NCI-H2081 (cell line): ENCODE measurements around the gene HTR3A.
"Not testable (repeated sequence)": the region's sequence is repeated elsewhere in the genome, so short reads cannot be mapped to it uniquely, and the experiment has no call there.

Experiments
- DNase-seq, 2 experiments: peaks; one replicate each; lab custom pipeline; 2025; lab: John Stamatoyannopoulos, UW

HTR3A gene

DNA sequence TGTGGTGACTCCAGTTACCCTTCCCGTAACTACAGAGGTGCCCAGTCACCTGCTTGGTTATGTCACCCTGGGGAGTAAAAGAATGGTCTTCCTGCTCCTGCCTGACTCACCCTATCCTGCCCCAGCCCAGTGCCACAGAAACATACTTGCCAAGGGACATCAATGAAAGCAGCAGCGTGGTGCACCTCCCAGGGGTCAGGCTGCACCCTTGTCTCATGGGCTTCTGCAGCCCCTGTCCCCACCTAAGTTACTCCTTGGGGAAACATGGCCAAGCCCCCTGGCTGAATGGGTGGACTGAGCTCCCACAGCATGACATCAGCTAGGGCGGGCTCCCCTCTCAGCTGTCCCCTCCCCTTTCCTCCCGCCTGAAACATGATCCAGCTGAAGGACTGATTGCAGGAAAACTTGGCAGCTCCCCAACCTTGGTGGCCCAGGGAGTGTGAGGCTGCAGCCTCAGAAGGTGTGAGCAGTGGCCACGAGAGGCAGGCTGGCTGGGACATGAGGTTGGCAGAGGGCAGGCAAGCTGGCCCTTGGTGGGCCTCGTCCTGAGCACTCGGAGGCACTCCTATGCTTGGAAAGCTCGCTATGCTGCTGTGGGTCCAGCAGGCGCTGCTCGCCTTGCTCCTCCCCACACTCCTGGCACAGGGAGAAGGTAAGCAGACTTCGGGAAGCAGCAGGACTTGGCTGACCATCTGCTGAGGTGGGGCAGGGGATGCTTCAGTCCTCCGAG is at the start of gene HTR3A:
Gene HTR3A (plus strand): TSS at position 368 of the 730 bp plus-strand sequence. CDS start 218 bp downstream, at position 586.
- peak; percentile 75 to 86 for DNase-seq

DNA sequence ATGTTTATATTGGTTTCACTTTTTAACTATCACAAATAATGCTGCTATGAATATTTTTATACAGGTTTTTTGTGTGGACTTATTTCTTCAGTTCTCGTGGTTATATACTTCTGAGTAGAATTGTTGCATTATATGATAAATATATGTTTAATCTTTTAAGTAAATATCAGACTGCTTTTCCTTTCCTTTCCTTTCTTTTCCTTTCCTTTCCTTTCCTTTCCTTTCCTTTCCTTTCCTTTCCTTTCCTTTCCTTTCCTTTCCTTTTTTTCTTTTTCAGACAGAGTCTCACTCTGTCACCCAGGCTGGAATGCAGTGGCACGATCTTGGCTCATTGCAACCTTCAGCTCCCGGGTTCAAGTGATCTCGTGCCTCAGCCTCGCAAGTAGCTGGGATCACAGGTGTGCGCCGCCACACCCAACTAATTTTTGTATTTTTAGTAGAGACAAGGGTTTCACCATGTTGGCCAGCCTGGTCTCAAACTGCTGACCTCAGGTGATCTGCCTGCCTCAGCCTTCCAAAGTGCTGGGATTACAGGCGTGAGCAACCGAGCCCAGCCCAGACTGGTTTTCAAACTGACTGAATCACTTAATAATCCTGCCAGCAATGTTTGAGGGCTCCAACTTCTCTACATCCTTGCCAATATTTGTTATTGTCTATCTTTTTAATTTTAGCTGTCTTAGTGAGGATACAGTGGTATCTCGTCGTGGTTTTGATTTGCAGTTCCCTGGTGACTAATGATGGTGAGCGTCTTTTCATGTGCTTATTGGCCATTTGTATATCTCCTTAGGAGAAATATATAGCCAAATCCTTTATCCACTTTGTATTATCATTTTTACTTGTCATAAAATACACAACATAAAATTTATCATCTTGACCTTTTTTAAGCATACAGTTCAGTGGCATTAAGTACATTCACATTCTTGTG is 48.4 kb upstream of the HTR3A start:
- no peak for DNase-seq

GRCh38 chr11:113928311-113928710 is 46.6 kb upstream of the HTR3A start:
- no peak for DNase-seq

- no peak for DNase-seq
These were observed 42.1 kb upstream of the HTR3A start for GRCh38 chr11:113932788-113933187.

DNA sequence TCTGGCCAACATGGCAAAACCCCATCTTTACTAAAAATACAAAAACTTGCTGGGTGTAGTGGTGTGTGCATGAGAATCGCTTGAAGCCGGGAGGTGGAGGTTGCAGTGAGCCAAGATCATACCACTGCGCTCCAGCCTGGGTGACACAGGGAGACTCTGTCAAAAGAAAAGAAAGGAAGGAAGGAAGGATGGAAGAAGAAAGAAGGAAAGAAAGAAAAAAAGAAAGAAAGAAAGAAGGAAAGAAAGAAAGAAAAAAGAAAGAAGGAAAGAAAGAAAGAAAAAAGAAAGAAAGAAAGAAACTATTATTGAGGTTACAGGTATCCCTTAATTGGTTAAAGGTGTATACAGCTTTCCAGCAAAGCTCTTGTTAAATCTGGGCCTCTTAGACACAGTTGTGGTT is 40.7 kb upstream of the HTR3A start:
- DNase-seq: not testable (repeated sequence)

- DNase-seq: no peak
These were observed 40.1 kb upstream of the HTR3A start for GRCh38 chr11:113934761-113935160.

DNA sequence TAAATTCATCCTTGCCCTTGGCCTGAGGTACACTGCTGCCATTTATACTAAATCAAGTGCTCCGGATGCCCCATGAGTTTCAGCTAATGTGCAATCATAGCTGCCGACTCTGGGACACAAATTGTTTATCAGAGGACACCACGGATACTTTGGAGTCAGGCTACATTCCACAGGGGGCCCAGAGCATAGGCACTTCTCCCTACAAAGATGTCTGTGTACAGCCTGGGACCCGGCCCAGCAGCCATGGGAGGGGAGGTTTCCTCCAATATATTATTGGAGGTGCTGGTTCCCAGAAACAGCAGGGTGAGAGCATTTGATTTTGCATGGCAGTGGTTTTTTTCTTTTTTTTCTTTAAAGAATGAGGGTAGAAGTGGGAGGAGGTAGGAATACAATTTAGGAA is 39.0 kb upstream of the HTR3A start:
- DNase-seq: no peak

- no peak for DNase-seq
These were observed 37.0 kb upstream of the HTR3A start for GRCh38 chr11:113937918-113938317.

DNA sequence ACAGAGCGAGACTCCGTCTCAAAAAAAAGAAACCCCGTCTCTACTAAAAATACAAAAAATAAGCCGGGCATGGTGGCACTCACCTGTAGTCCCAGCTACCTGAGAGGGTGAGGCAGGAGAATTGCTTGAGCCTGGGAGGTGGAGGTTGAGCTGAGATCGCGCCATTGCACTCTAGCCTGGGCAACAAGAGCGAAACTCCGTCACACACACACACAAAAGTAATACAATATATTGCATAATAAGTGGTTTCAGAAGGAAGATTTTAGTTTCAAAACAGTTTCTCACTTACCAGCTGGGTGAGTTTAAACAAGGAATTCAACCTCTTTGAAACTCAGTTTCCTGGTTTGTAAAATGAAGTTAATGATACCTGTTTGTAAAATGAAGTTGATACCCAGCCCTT is 32.7 kb upstream of the HTR3A start:
- DNase-seq: no peak

- DNase-seq: not testable (repeated sequence)
These were observed 28.7 kb upstream of the HTR3A start for GRCh38 chr11:113946162-113946561.

DNA sequence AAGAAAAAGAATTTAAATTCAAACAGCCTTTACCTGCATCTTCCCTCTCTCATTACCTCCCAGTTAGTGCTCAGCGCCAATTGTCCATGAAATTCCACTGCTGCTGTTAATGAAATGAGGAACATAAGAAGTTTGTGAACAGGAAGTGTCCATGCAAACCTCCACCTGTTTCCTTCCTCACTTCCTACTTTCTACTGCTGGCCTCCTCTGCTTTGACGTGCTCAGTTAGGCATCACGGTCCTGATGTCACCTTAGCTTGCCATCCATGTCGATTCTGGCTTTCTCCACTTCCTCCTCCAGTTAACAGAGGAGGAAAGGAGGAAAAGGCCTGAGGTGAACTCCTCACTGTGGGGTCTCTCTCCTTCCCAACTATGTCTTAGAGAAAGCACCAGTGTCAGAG is 26.9 kb upstream of the HTR3A start:
- DNase-seq: no peak

DNA sequence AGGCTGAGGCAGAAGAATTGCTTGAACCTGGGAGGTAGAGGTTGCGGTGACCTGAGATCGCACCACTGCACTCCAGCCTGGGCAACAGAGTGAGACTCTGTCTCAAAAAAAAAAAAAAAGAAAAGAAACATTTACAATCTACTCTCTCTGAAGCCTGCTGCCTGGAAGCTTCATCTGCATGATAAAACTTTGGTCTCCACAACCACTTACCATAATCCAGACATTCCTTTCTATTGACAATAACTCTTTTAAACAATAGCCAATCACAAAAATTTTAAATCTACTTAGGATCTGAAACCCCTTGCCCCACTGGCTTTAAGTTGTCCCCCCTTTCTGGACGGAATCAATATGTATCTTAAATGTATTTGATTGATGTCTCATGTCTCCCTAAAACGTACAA is 25.0 kb upstream of the HTR3A start:
- no peak for DNase-seq

- DNase-seq: no peak
These were observed 23.4 kb upstream of the HTR3A start for GRCh38 chr11:113951537-113951936.

GRCh38 chr11:113952070-113952469 is 22.8 kb upstream of the HTR3A start:
- DNase-seq: no peak

DNA sequence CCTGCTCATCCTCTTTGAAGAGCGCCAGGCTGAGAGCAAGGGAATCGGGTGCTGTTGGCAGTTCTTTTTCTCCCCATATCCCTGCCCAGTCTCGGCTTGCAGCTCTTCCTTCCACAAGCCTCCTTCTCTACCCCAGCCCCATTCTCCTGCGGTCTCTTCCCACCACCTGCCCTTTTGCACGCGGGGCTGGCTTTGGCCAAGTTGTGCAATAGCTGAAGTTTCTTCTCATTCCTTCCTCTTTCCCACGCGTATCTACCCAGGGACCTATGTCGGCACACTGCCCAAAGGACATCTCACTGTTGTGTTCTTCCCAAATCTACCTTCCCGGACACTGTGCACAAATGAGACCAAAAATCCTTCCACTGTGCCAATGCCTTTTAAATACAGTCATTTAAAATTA is 22.3 kb upstream of the HTR3A start:
- DNase-seq: no peak

GRCh38 chr11:113954235-113954634 is 20.7 kb upstream of the HTR3A start:
- no peak for DNase-seq

DNA sequence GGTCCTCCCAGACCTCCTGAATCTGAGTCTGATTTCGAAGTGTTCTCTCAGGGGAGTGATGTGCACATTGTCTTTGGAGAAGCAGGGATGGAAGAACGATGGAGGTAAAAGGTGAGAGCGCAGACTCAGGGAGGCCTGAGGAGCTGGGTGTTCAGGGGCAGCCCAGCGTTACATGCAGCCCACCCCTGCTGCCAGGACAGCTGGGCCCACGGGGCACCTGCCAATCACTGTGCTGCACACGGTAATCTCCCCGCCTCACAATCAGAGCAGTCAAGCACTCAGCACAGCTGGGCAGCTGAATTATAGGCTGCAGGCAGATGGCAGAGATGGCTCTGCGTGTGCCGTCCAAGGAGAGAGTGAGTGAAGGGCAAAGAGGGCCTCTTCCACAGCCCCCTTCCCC is 17.9 kb upstream of the HTR3A start:
- DNase-seq: no peak

DNA sequence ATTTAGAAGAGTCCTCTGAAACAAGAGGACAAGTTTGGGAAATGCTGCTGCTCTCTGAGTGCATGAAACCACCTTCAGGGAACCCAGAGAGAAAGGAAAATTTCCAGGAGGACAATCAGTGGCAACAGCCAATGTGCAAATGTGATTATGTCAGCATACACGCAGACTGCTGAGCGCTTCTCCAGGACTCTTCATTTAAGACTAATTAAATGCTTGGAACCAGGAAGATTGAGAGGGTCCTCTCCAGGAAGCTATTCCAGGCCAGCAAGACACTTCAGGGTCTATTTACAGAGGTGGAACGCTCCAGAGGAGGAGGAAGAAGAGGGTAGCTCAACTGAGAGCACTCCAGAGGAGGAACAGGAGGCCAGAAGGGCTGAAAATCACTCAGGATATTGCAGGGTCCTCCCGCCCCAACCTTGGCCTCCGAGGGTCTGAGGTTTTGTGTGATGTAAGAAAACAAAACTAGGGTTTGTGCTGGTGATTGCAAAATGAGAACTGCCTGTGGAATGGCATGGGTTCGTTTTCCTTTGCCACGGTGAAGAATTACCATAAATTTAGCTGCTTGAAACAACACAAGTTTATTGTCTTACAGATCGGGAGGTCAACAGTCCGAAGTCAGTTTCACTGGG is 14.1 kb upstream of the HTR3A start:
- DNase-seq: no peak

DNA sequence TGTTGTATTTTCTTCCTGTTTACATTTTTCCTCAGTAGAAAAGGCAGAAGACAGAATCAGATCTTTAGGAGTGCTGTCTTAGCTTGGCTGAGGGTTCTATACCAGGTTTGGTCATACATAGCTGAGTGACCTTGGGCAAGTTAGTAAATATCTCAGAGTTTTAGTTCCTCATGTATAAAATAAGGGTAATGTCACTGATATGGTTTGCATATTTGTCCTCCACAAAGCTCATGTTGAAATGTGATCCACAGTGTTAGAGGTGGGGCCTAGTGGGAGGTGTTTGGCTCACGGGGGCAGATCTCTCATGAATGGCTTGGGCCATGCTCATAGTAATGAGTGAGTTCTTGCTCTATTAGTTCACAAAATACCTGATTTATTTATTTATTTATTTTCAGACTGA is 7.5 kb upstream of the HTR3A start:
- DNase-seq: no peak

- no peak for DNase-seq
These were observed 3.3 kb upstream of the HTR3A start for GRCh38 chr11:113971506-113972195.

GRCh38 chr11:113977071-113977490 is 2.2 kb downstream of the HTR3A start:
- no peak for DNase-seq

DNA sequence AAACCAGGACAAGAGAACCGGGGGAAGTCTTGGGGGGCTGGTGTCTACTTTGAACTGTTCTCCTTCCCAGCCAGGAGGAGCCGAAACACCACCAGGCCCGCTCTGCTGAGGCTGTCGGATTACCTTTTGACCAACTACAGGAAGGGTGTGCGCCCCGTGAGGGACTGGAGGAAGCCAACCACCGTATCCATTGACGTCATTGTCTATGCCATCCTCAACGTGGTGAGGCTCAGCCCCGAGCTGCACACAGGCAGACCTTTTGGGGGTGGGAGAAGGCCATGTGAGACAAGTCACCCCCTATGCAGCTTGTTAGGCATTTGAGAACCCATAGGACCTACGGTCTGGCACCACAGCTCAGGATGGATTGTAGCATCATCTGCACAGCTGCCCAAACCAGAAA is 2.8 kb downstream of the HTR3A start:
- no peak for DNase-seq
